Activated CD8-positive, alpha-beta T cell treated with anti-CD3 and anti-CD28 coated beads for 36 hours (primary cell): ENCODE results near the gene KIF26A. TPM values are rescaled to one million over a fixed set of nuclear protein-coding genes. Genes with fewer than 3 reads are reported as not detected.

ENCODE experiments used
- ATAC-seq: fragments of 200-7000 bp; cut with Tn5 transposase; one replicate; pipeline ENCODE4 v1.10.0; 2021; ENCODE audit warnings: mild to moderate bottlenecking, moderate library complexity
- CTCF ChIA-PET: fragments of 350-600 bp; sonication (Branson Sonifier 250); formaldehyde crosslinking; loops from one replicate; lab custom pipeline; 2021; ENCODE audit warnings: antibody characterized with exemption; lab: Charles Lee
- POLR2A ChIA-PET: fragments of 350-600 bp; sonication (Branson Sonifier 250); formaldehyde crosslinking; loops from one replicate; lab custom pipeline; 2021; ENCODE audit warnings: antibody characterized with exemption; lab: Charles Lee
- DNase-seq: peaks from one replicate; pipeline ENCODE4 v3.0.0-alpha.2; 2020
- H3K27ac Mint-ChIP-seq: one replicate; pipeline ENCODE4 v1.8.0; 2021; ENCODE audit warnings: mild to moderate bottlenecking, mixed read lengths
- H3K27me3 Mint-ChIP-seq: one replicate; pipeline ENCODE4 v1.8.0; 2021; ENCODE audit warnings: mixed read lengths
- H3K36me3 Mint-ChIP-seq: one replicate; pipeline ENCODE4 v1.8.0; 2021; ENCODE audit warnings: low read depth, mixed read lengths
- H3K4me1 Mint-ChIP-seq: one replicate; pipeline ENCODE4 v1.8.0; 2021; ENCODE audit warnings: low read depth, mixed read lengths
- H3K4me3 Mint-ChIP-seq: one replicate; pipeline ENCODE4 v1.8.0; 2021; ENCODE audit warnings: mild to moderate bottlenecking, moderate library complexity, mixed read lengths
- H3K9me3 Mint-ChIP-seq: one replicate; pipeline ENCODE4 v1.8.0; 2021; ENCODE audit warnings: mixed read lengths
- intact Hi-C: fragments of 100-400 bp; cut with micrococcal nuclease; formaldehyde crosslinking; loops from one replicate; pipeline ENCODE4 v1.10.0; 2022
- total RNA-seq, 2 experiments: library from RNA; stranded (reverse); gene quantifications; one replicate each; pipeline ENCODE4 v1.2.3, GENCODE V29; 2021
- TF ChIP-seq, protein P1 (sequence below): fragments of 200-600 bp; IDR thresholded peaks from one replicate; pipeline ENCODE4 v1.8.0; 2022; ENCODE audit warnings: antibody characterized with exemption, mild to moderate bottlenecking

KIF26A gene
- total RNA-seq, 2 experiments from 2014 or later = 0.59 to 0.65 TPM

DNA sequence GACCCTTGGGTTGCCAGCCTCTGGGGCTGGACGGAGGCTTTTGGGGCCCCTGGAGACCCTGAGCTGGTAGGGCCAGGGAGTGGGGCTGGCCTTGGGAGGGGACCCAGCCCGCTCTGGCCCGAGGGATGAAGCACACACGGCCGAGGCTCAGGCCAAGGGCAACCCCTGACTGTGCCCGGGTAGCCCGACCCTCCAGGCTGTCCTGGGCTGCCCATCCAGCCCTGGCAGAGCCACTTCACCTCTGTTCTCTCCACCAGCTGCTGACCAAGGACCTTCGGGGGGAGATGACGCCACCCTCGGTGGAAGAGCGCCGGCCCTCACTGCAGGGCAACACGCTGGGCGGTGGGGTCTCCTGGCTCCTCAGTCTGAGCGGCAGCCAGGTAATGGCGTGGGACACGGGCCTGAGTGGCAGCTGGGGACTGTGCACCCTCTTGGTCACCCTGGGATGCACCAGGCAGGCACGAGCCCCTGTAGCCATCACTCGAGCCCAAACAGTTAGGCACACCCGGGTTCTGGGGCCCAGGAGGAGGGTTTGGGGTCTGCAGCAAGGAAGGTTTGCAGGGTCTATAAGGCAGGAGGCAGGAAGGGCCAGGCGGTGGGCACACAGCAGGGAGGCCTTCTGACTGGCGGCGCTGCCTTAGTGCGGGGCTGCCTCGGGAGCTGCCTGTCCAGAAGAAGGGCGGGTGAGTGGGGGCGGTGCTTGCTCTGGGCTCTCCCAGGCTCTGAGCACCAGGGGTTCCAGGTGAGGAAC is 33.1 kb upstream of the KIF26A start:
- no peaks in the 10 kb centered on the region for H3K36me3 Mint-ChIP-seq
- no peak overlapping the region for H3K27ac Mint-ChIP-seq
- POLR2A ChIA-PET = no interaction called here
- no peaks in the 10 kb centered on the region for H3K4me1 Mint-ChIP-seq
- H3K9me3 Mint-ChIP-seq = no peaks in the 10 kb centered on the region
- DNase-seq (no peak), ATAC-seq (no peak)
- no peaks in the 10 kb centered on the region for H3K27me3 Mint-ChIP-seq
- H3K4me3 Mint-ChIP-seq = no peak overlapping the region
- TF ChIP-seq, protein P1, sequence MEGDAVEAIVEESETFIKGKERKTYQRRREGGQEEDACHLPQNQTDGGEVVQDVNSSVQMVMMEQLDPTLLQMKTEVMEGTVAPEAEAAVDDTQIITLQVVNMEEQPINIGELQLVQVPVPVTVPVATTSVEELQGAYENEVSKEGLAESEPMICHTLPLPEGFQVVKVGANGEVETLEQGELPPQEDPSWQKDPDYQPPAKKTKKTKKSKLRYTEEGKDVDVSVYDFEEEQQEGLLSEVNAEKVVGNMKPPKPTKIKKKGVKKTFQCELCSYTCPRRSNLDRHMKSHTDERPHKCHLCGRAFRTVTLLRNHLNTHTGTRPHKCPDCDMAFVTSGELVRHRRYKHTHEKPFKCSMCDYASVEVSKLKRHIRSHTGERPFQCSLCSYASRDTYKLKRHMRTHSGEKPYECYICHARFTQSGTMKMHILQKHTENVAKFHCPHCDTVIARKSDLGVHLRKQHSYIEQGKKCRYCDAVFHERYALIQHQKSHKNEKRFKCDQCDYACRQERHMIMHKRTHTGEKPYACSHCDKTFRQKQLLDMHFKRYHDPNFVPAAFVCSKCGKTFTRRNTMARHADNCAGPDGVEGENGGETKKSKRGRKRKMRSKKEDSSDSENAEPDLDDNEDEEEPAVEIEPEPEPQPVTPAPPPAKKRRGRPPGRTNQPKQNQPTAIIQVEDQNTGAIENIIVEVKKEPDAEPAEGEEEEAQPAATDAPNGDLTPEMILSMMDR = no peak
- CTCF ChIA-PET = no interaction called here
- intact Hi-C loops = no loop called here

DNA sequence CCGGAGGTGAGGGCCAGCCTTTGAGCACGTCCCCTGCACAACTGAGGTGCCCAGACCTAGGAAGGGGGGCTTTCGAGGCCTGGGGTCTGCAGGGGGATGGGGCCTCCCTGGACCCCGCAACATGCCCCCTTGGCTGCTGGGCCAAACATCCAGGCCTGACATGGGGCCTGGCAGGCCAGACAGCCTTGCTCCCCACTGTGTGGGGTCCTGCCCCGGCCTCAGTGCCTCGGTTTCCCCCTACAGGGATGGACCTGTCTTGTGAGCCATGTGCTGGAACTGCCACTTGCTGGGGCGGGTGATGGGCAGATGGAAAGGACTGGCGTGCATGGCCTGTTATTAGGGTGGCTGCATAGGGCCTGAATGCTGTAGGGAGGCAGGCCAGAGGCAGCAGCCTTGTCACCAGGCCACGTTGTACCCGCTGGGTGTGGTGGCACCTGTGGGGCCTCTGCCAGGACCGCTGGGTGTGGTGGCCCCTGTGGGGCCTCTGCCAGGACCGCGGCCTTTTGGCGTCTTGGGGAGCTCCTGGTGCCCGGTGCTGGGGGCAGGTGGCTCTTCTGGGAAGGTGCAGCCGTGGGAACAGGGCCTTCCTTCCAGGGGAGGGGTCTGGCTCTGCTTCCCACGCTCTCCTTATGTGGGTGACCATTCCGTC is 32.4 kb upstream of the KIF26A start:
- no peak for DNase-seq
- Mint-ChIP-seq H3K27ac (no peak overlapping the region), H3K36me3 (no peaks in the 10 kb centered on the region), H3K4me3 (no peak overlapping the region), H3K4me1 (no peaks in the 10 kb centered on the region), H3K9me3 (no peaks in the 10 kb centered on the region), H3K27me3 (no peaks in the 10 kb centered on the region)
- intact Hi-C loops = no loop called here
- TF ChIP-seq, protein P1 = no peak
- ChIA-PET CTCF (no interaction called here), POLR2A (no interaction called here)
- ATAC-seq = no peak

DNA sequence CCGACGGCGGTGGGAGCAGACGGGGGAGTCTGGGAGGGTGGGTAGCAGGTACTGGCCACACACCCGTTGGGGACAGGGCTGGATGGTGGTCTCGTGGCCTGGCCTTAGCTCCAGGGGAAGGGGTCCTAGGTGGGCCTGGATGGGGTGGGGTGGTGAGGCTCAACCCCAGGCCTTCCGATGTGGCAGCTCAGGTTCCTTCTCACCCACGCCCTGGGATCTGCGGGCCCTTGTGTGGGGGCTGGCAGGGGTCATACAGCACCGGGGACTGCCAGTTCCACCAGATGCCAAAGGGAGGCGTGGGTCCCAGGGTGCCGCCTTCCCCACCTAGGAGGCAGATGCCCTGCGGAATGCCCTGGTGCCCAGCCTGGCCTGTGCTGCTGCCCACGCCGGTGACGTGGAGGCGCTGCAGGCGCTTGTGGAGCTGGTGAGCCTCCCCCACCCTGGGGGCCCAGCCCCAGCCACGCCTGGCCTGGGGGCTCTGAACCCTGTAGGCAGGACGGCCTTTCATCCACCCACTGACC is 31.9 kb upstream of the KIF26A start:
- ATAC-seq (no peak), DNase-seq (no peak)
- H3K27me3 Mint-ChIP-seq = no peaks in the 10 kb centered on the region
- POLR2A ChIA-PET = no interaction called here
- no peaks in the 10 kb centered on the region for H3K9me3 Mint-ChIP-seq
- no peak overlapping the region for H3K27ac Mint-ChIP-seq
- H3K36me3 Mint-ChIP-seq = no peaks in the 10 kb centered on the region
- intact Hi-C loops = no loop called here
- TF ChIP-seq, protein P1 = no peak
- CTCF ChIA-PET = no interaction called here
- no peaks in the 10 kb centered on the region for H3K4me1 Mint-ChIP-seq
- H3K4me3 Mint-ChIP-seq = no peak overlapping the region

DNA sequence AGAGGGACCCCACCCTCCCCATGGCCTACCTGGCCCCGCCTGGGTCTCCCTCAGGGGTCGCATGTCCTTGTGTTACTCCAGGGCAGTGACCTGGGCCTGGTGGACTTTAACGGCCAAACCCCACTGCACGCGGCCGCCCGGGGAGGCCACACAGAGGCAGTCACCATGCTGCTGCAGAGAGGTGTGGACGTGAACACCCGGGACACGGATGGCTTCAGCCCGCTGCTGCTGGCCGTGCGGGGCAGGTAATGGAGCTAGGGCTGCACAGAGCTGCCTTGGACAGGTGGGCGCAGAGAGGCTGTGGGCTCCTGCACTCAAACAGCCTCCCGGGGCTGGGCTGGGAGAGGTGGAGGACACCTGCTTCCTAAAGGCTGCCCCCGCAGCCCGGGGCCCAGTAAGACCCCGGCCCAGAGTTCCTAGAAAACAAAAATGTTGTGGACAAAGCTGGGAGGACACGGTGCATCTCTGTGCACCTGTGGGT is 31.2 kb upstream of the KIF26A start:
- DNase-seq (no peak), ATAC-seq (no peak)
- intact Hi-C loops = no loop called here
- no peaks in the 10 kb centered on the region for H3K36me3 Mint-ChIP-seq
- TF ChIP-seq, protein P1 = no peak
- H3K27me3 Mint-ChIP-seq = no peaks in the 10 kb centered on the region
- no peaks in the 10 kb centered on the region for H3K4me1 Mint-ChIP-seq
- CTCF ChIA-PET = no interaction called here
- H3K4me3 Mint-ChIP-seq = no peak overlapping the region
- no peak overlapping the region for H3K27ac Mint-ChIP-seq
- no peaks in the 10 kb centered on the region for H3K9me3 Mint-ChIP-seq
- POLR2A ChIA-PET = no interaction called here
